Measurements from ENCODE around the gene CA12. TPM values are rescaled to one million over a fixed set of nuclear protein-coding genes. Genes with fewer than 3 reads are reported as not detected.
A peak's percentile ranks its signal among the peaks of the same experiment; 100 is the strongest.

The CA12 gene
- polyA plus RNA-seq, 3 donors, result not detected

DNA sequence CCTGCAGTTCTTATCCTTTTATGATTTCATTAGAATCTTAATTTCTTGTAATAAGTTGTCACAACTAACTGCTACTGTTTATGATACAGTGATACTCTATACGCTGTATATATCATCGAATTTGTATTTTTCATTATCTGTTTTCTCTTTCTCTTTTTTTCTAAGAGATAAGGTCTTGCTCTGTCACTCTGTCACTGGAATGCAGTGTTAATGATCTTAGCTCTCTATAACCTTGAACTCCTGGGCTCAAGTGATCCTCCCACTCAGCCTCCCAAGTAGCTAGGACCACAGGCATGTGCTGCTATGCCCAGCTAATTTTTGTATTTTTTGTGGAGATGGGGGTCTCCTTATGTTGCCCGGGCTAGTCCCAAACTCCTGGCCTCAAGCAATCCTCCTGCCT lies 89.4 kb downstream of the CA12 start:
- Histone ChIP-seq H3K4me3 (replicated peaks in 1 of 3; ENCODE audit: low read depth in 2 of 3, low read length in 3 of 3) (no peak overlapping the region), H3K36me3 (replicated peaks in 1 of 2; ENCODE audit: control insufficient read depth in 1 of 2, insufficient read depth in 2 of 2, low read length in 2 of 2) (peaks cover 25 to 63% of the 10 kb centered on the region in 2 donors), H3K79me2 (ENCODE audit: insufficient read depth, low read length) (no peaks in the 10 kb centered on the region), H3K27ac (ENCODE audit: low read depth in 1 of 2, low read length in 2 of 2) (no peak overlapping the region), H3K4me2 (replicated peaks; ENCODE audit: extremely low read depth, low read length, poor library complexity, severe bottlenecking) (no peak overlapping the region), H3K9me3 (replicated peaks in 1 of 2; ENCODE audit: control insufficient read depth in 1 of 2, insufficient read depth in 1 of 2, low read length in 2 of 2) (no peaks in the 10 kb centered on the region), H3K9ac (ENCODE audit: insufficient read depth, low read length, poor library complexity, severe bottlenecking) (no peak overlapping the region), H2AFZ (ENCODE audit: insufficient read depth, low read depth, low read length, poor library complexity, severe bottlenecking) (no peak overlapping the region), H3K4me1 (ENCODE audit: control insufficient read depth in 1 of 2, insufficient read depth in 2 of 2, low read length in 2 of 2) (peaks cover 5 to 7% of the 10 kb centered on the region in 2 donors), H4K20me1 (ENCODE audit: insufficient read depth, low read length) (peaks cover 10% of the 10 kb centered on the region), H3K27me3 (ENCODE audit: control insufficient read depth in 2 of 2, insufficient read depth in 2 of 2, low read length in 2 of 2) (no peaks in the 10 kb centered on the region)
- peaks cover 55 to 62% of the 10 kb centered on the region in 2 donors for H3K36me3 Mint-ChIP-seq
- TF ChIP-seq, protein P1, sequence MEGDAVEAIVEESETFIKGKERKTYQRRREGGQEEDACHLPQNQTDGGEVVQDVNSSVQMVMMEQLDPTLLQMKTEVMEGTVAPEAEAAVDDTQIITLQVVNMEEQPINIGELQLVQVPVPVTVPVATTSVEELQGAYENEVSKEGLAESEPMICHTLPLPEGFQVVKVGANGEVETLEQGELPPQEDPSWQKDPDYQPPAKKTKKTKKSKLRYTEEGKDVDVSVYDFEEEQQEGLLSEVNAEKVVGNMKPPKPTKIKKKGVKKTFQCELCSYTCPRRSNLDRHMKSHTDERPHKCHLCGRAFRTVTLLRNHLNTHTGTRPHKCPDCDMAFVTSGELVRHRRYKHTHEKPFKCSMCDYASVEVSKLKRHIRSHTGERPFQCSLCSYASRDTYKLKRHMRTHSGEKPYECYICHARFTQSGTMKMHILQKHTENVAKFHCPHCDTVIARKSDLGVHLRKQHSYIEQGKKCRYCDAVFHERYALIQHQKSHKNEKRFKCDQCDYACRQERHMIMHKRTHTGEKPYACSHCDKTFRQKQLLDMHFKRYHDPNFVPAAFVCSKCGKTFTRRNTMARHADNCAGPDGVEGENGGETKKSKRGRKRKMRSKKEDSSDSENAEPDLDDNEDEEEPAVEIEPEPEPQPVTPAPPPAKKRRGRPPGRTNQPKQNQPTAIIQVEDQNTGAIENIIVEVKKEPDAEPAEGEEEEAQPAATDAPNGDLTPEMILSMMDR (IDR thresholded peaks at IDR 0.05), result no peak
- peak overlapping the region in 2 of 7 donors; percentile 21 to 57 for H3K27ac Mint-ChIP-seq
- no peaks in the 10 kb centered on the region for H3K9me3 Mint-ChIP-seq
- H3K4me1 Mint-ChIP-seq, result peaks cover 26% of the 10 kb centered on the region
- DNase-seq, result no peak
- WGBS (ENCODE audit: insufficient coverage), result no CpG with 5 or more reads among the region's 3 CpGs
- peaks cover 0 to 3% (median 3%) of the 10 kb centered on the region in 3 donors for H3K27me3 Mint-ChIP-seq (ENCODE audit: low read depth in 3 of 3)
- H3K4me3 Mint-ChIP-seq, result no peak overlapping the region
- intact Hi-C loops (cut with micrococcal nuclease), result loop anchor here in 1 of 2 donors (10.0 kb wide), 2 partner anchors 103 to 303 kb away; partner anchors contain the start of gene FBXL22

DNA sequence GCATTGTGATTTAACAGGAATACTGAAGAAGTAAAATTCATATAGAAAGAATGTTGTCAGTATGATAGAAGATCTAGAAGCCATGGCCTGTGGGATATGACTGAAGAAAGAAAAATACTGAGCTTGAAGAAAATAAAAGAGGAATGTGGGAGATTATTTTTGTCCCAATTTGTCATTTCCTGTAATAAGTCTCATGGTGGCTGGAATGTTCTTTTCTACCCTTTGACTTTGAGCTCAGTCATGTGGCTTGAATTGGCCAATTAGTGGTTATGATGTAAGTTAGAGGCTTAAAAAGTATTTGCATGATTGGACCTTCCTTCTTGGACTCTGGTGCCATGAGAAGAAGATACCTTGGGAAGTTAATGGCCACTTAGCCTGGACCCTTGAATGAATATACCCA lies 90.1 kb downstream of the CA12 start:
- Histone ChIP-seq H2AFZ (ENCODE audit: insufficient read depth, low read depth, low read length, poor library complexity, severe bottlenecking) (no peak overlapping the region), H3K79me2 (ENCODE audit: insufficient read depth, low read length) (no peaks in the 10 kb centered on the region), H4K20me1 (ENCODE audit: insufficient read depth, low read length) (peaks cover 10% of the 10 kb centered on the region), H3K36me3 (replicated peaks in 1 of 2; ENCODE audit: control insufficient read depth in 1 of 2, insufficient read depth in 2 of 2, low read length in 2 of 2) (peaks cover 30 to 63% of the 10 kb centered on the region in 2 donors), H3K4me2 (replicated peaks; ENCODE audit: extremely low read depth, low read length, poor library complexity, severe bottlenecking) (no peak overlapping the region), H3K9ac (ENCODE audit: insufficient read depth, low read length, poor library complexity, severe bottlenecking) (no peak overlapping the region), H3K27me3 (ENCODE audit: control insufficient read depth in 2 of 2, insufficient read depth in 2 of 2, low read length in 2 of 2) (no peaks in the 10 kb centered on the region), H3K4me3 (replicated peaks in 1 of 3; ENCODE audit: low read depth in 2 of 3, low read length in 3 of 3) (no peak overlapping the region), H3K9me3 (replicated peaks in 1 of 2; ENCODE audit: control insufficient read depth in 1 of 2, insufficient read depth in 1 of 2, low read length in 2 of 2) (no peaks in the 10 kb centered on the region), H3K27ac (ENCODE audit: low read depth in 1 of 2, low read length in 2 of 2) (no peak overlapping the region), H3K4me1 (ENCODE audit: control insufficient read depth in 1 of 2, insufficient read depth in 2 of 2, low read length in 2 of 2) (peaks cover 5 to 7% of the 10 kb centered on the region in 2 donors)
- no peak for DNase-seq
- Mint-ChIP-seq H3K27me3 (ENCODE audit: low read depth in 3 of 3) (peaks cover 0 to 3% (median 3%) of the 10 kb centered on the region in 3 donors), H3K4me1 (peaks cover 28% of the 10 kb centered on the region), H3K27ac (peak overlapping the region in 1 of 7 donors; percentile 61), H3K9me3 (no peaks in the 10 kb centered on the region), H3K36me3 (peaks cover 57 to 63% of the 10 kb centered on the region in 2 donors), H3K4me3 (no peak overlapping the region)
- TF ChIP-seq, protein P1 (IDR thresholded peaks at IDR 0.05), result no peak
- intact Hi-C loops (cut with micrococcal nuclease), result loop anchor here in 1 of 2 donors (10.0 kb wide), 2 partner anchors 103 to 303 kb away; partner anchors contain the start of gene FBXL22

All from CD14-positive monocyte (primary cell).